Thyroid gland (tissue), 4 donors: ENCODE results near the gene SNX9. TPM values are rescaled to one million over a fixed set of nuclear protein-coding genes. Genes with fewer than 3 reads are reported as not detected.

ENCODE experiments used
- DNase-seq, 2 donors: peaks; one replicate each; pipeline ENCODE4 v3.0.0-alpha.2; 2019
- H3K27ac ChIP-seq, 3 donors: fragments of 200-600 bp; sonication (generic); 1 replicate in 2 of 3; 2 replicates in 1 of 3; pipeline ENCODE4 v1.5.1; 2016 to 2019; ENCODE audit warnings: mild to moderate bottlenecking in 1 of 3, moderate library complexity in 1 of 3
- H3K27me3 ChIP-seq: fragments of 200-600 bp; sonication (generic); one replicate; pipeline ENCODE4 v1.5.1; 2019
- H3K36me3 ChIP-seq, 2 donors: fragments of 200-600 bp; sonication (generic); one replicate each; pipeline ENCODE4 v1.5.1; 2016 to 2019
- H3K4me1 ChIP-seq, 2 donors: fragments of 200-600 bp; sonication (generic); one replicate each; pipeline ENCODE4 v1.5.1; 2017 to 2019
- H3K4me3 ChIP-seq, 3 donors: fragments of 200-600 bp; sonication (generic); replicated peaks in 1 of 3; 1 replicate in 2 of 3; 2 replicates in 1 of 3; pipeline ENCODE4 v1.5.1; 2016; ENCODE audit warnings: mild to moderate bottlenecking in 1 of 3
- H3K9me3 ChIP-seq: fragments of 200-600 bp; sonication (generic); one replicate; pipeline ENCODE4 v1.5.1; 2017
- POLR2A ChIP-seq, 2 donors: fragments of 450-650 bp; IDR thresholded peaks; one replicate each; pipeline ENCODE4 v1.6.1; 2017; ENCODE audit warnings: antibody characterized with exemption in 2 of 2, mild to moderate bottlenecking in 2 of 2, moderate library complexity in 1 of 2
- WGBS, 2 donors: methylation state at CpG; one replicate each; pipeline ENCODE4 v1.1.5; 2017; 5-methylcytosine and 5-hydroxymethylcytosine counted together
- intact Hi-C: fragments of 100-400 bp; cut with DNase I; formaldehyde crosslinking; loops from one replicate; pipeline ENCODE4 v1.15.1; 2023
- total RNA-seq, 4 donors: library from RNA; depleted of rRNA; stranded (reverse); fragments of >200 nt; gene quantifications; one replicate each; pipeline ENCODE4 v1.2.3, GENCODE V29; 2016
- TF ChIP-seq, protein P1 (sequence below), 6 experiments: fragments of 200-600 bp in 3 of 6; fragments of 450-650 bp in 3 of 6; sonication (generic) in 3 of 6; IDR thresholded peaks; one replicate each; pipeline ENCODE4 v1.5.1; 2016 to 2019; ENCODE audit warnings: antibody characterized with exemption in 6 of 6, mild to moderate bottlenecking in 2 of 6, inconsistent platforms in 1 of 6, moderate library complexity in 1 of 6

The SNX9 gene
- total RNA-seq, 4 donors from 2014 or later = 44.6 to 73.1 (median 47.2) TPM

DNA sequence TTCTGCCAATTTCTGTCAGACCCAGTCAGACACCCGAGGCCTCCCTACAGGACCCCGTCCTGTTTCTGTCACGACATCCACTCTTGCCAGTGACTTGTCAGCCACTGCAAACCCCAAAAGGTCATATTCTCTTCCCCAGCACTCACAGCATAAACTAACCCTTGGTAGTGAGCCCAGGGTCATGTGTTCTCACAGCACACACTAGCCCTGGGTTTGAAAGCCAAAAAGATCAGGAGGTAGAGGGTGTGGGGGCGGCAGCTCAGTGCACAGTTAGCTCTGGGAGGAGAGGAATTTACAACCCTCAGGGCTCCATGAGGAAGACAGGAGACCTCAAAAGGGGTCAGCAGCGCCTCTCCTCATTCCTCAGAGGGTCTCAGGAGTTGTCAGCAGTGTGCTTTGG, 9.9 kb upstream of the SNX9 start:
- Histone ChIP-seq H3K27me3 (no peaks in the 10 kb centered on the region), H3K36me3 (no peaks in the 10 kb centered on the region), H3K9me3 (no peaks in the 10 kb centered on the region), H3K4me1 (peaks cover 0 to 3% of the 10 kb centered on the region in 2 donors), H3K27ac (no peak overlapping the region), H3K4me3 (no peak overlapping the region)
- no peak for TF ChIP-seq POLR2A (IDR thresholded peaks at IDR 0.05)
- TF ChIP-seq, protein P1, sequence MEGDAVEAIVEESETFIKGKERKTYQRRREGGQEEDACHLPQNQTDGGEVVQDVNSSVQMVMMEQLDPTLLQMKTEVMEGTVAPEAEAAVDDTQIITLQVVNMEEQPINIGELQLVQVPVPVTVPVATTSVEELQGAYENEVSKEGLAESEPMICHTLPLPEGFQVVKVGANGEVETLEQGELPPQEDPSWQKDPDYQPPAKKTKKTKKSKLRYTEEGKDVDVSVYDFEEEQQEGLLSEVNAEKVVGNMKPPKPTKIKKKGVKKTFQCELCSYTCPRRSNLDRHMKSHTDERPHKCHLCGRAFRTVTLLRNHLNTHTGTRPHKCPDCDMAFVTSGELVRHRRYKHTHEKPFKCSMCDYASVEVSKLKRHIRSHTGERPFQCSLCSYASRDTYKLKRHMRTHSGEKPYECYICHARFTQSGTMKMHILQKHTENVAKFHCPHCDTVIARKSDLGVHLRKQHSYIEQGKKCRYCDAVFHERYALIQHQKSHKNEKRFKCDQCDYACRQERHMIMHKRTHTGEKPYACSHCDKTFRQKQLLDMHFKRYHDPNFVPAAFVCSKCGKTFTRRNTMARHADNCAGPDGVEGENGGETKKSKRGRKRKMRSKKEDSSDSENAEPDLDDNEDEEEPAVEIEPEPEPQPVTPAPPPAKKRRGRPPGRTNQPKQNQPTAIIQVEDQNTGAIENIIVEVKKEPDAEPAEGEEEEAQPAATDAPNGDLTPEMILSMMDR (IDR thresholded peaks at IDR 0.05) = no peak
- WGBS, 2 donors = 83% methylated on average over 5 of the region's 5 CpGs
- intact Hi-C loops = no loop called here
- no peak for DNase-seq

DNA sequence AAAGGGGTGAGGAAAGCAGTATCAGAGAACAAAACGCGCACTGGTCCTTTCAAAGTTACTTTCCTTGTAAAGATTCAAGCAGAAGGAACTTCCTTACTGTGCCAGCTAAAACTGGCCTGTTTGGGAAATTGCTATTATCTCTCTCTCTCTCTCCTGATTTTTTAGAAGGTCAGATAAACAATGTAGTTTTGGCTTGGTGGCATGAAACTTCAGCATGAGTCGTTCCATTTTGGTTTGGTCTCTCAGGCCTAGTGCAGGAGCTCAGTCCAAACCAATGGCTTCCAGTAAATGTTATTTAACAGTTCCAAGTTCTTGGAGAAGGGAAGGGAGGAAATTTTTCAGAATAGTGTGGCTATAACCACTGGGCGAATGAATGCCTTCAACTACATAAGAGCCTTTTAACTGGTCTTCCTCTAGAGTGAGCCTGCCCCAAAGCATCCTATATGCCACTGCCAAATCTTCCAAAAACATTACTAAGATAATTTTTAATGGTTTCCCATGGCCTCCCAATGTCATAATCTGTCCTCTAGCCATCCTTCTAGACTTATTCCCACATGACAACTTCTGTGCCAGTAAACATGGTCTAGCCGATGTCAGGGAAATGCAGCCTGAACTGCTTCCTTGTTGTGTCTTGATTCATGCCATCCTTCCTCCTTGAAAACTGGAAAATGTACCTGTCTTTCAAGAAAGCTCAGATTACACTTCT, 9.1 kb upstream of the SNX9 start:
- Histone ChIP-seq H3K36me3 (no peaks in the 10 kb centered on the region), H3K27me3 (no peaks in the 10 kb centered on the region), H3K4me1 (peaks cover 0 to 3% of the 10 kb centered on the region in 2 donors), H3K4me3 (no peak overlapping the region), H3K9me3 (no peaks in the 10 kb centered on the region), H3K27ac (peak overlapping the region in 1 of 3 donors; percentile 24)
- no peak for DNase-seq
- 60 to 61% methylated on average over 5 of the region's 5 CpGs for WGBS, 2 donors
- TF ChIP-seq, protein P1 (IDR thresholded peaks at IDR 0.05) = no peak
- TF ChIP-seq POLR2A (IDR thresholded peaks at IDR 0.05) = no peak
- intact Hi-C loops = no loop called here

DNA sequence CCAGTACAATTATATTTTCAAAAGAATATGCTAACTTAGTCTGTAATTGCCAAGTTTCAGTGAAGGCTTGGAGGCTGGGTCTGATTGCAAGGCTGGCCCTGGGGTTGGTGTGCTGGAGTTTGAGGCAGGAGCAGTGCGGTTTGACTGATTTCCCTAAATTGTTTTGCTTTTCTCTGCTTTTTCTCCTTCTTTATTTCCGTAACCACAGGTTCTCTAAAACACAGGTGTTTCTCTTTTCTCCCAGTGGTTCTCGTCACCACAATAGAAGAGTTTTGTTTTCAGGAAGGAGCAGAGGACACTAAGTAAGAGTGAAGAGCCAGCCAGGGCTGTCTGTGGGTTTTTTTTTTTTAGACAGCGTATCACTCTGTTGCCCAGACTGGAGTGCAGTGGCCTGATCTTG, 8.2 kb upstream of the SNX9 start:
- Histone ChIP-seq H3K36me3 (no peaks in the 10 kb centered on the region), H3K9me3 (no peaks in the 10 kb centered on the region), H3K4me3 (no peak overlapping the region), H3K27me3 (no peaks in the 10 kb centered on the region), H3K4me1 (peaks cover 0 to 3% of the 10 kb centered on the region in 2 donors), H3K27ac (no peak overlapping the region)
- WGBS, 2 donors = 87 to 90% methylated on average over 4 of the region's 4 CpGs
- intact Hi-C loops = no loop called here
- DNase-seq = no peak
- TF ChIP-seq, protein P1 (IDR thresholded peaks at IDR 0.05) = no peak
- TF ChIP-seq POLR2A (IDR thresholded peaks at IDR 0.05) = no peak

GRCh38 chr6:157821342-157822033, 1.6 kb upstream of the SNX9 start:
- intact Hi-C loops = no loop called here
- Histone ChIP-seq H3K27me3 (no peaks in the 10 kb centered on the region), H3K4me1 (peaks cover 11 to 12% of the 10 kb centered on the region in 2 donors), H3K27ac (no peak overlapping the region), H3K36me3 (no peaks in the 10 kb centered on the region), H3K4me3 (no peak overlapping the region), H3K9me3 (no peaks in the 10 kb centered on the region)
- DNase-seq = no peak
- TF ChIP-seq POLR2A (IDR thresholded peaks at IDR 0.05) = no peak
- TF ChIP-seq, protein P1 (IDR thresholded peaks at IDR 0.05) = no peak
- WGBS, 2 donors = 82 to 86% methylated on average over 6 of the region's 6 CpGs
